Activated CD4-positive, alpha-beta T cell treated with anti-CD3 and anti-CD28 coated beads, Interleukin-2, amount 50 U/mL, for 16 hours (primary cell): ENCODE results near the gene CD300C.
"Not testable (repeated sequence)": the region's sequence is repeated elsewhere in the genome, so short reads cannot be mapped to it uniquely, and the experiment has no call there.

Experiments
- DNase-seq: peaks from one replicate; pipeline ENCODE4 v3.0.0-alpha.2; 2020

The CD300C gene

GRCh38 chr17:74545843-74546230 lies at the start of gene CD300C:
Gene CD300C (minus strand): TSS chr17:74546115. CDS start chr17:74545782, 333 bp downstream.
- DNase-seq: no peak

GRCh38 chr17:74595037-74595750 lies 49.3 kb upstream of the CD300C start:
- DNase-seq: no peak

GRCh38 chr17:74592087-74592990 lies 46.4 kb upstream of the CD300C start, which contains the start of gene CD300LD:
Gene CD300LD (minus strand): TSS chr17:74592283. CDS start chr17:74592202, 81 bp downstream.
- peak; percentile 15 for DNase-seq

- no peak for DNase-seq
These were observed 45.6 kb upstream of the CD300C start for GRCh38 chr17:74591503-74591902.

- no peak for DNase-seq
These were observed 39.8 kb upstream of the CD300C start for GRCh38 chr17:74585711-74586110.

GRCh38 chr17:74584292-74585060 lies 38.6 kb upstream of the CD300C start:
- no peak for DNase-seq

GRCh38 chr17:74582633-74583032 lies 36.7 kb upstream of the CD300C start:
- DNase-seq: no peak

- DNase-seq: no peak
These were observed 34.0 kb upstream of the CD300C start for GRCh38 chr17:74579900-74580299.

- DNase-seq: no peak
These were observed 33.1 kb upstream of the CD300C start for GRCh38 chr17:74578979-74579378.

- DNase-seq: no peak
These were observed 28.7 kb upstream of the CD300C start for GRCh38 chr17:74574489-74575142.

GRCh38 chr17:74573635-74574034 lies 27.7 kb upstream of the CD300C start:
- DNase-seq: not testable (repeated sequence)

GRCh38 chr17:74573169-74573568 lies 27.3 kb upstream of the CD300C start:
- DNase-seq: no peak

- DNase-seq: no peak
These were observed 25.8 kb upstream of the CD300C start for GRCh38 chr17:74571621-74572270.

GRCh38 chr17:74569020-74570003 lies 23.4 kb upstream of the CD300C start:
- peak; percentile 25 for DNase-seq

GRCh38 chr17:74568106-74568873 lies 22.4 kb upstream of the CD300C start:
- no peak for DNase-seq

- DNase-seq: no peak
These were observed 21.5 kb upstream of the CD300C start, which contains the start of gene CD300H for GRCh38 chr17:74567397-74567796. Gene CD300H (minus strand): TSS chr17:74567509.

GRCh38 chr17:74566132-74566753 lies 20.3 kb upstream of the CD300C start:
- DNase-seq: peak; percentile 26

GRCh38 chr17:74565126-74565525 lies 19.2 kb upstream of the CD300C start:
- no peak for DNase-seq

GRCh38 chr17:74563358-74563757 lies 17.4 kb upstream of the CD300C start:
- no peak for DNase-seq
